NOMO-1 (cell line): ENCODE data around the gene ENO4.
A peak's percentile ranks its signal among the peaks of the same experiment; 100 is the strongest.

Source experiments
- DNase-seq, 2 experiments: peaks; one replicate each; lab custom pipeline; 2025; ENCODE audit not compliant: unreplicated experiment in 2 of 2; lab: John Stamatoyannopoulos, UW

Gene ENO4

DNA sequence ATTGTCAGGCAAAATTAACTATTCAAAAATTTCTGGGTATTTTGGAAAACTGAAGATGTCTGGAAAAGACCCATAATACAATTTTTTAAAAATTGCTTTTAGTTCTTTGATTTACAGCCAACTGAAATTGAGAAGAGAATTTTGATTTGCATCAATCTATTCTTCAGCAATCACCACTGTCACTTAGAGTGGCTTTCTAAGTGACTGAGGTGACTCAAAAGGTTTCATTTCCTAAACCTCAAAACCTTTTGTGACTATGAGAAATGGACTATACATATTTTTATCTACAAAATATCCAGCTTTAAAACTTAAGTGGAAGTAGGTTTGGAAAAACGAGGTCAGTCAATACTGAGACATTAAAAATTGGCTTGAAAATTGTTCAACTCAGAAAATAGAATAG is 60.0 kb downstream of the ENO4 start:
- no peak for DNase-seq

GRCh38 chr10:116910910-116911309 is 61.6 kb downstream of the ENO4 start:
- DNase-seq = no peak

DNA sequence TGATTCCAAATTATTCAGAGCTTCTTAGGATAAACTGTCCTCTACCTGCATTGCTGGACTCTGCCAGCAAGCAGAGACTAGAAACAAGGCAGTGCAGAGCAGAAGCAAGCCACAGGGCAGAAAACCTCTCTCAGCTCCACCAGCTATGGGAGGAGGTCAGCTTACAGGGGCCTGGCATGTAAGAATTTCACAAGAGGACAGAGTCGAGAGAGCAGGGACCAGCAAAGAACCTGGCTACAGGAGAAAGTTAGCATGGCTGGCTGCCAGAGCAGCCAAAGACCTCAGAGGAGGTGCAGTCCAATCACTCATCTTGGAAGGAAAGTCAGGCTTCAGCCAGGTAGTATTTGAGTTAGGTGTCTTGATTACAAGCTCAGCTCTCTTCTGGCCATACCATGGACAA is 62.9 kb downstream of the ENO4 start:
- no peak for DNase-seq

- DNase-seq = no peak
These were observed 64.4 kb downstream of the ENO4 start for GRCh38 chr10:116913695-116914094.

DNA sequence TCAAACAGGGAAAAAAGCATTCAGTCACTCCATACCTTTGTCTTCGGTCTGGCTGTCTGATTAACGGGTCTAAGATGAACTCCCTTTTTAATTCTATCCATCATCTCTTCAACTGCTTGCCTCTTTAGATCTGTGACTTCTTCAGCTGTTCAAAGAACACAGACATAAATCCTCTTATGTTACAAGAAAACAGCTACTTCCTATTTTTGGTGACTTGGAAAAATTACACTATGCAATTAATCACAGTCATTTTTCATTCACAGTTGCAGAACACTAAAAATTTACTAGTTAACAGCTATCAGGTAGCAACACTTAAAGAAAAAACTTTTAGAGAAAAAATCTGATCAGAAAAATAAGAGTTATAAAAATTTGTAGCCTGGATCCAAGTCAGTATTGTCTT is 66.0 kb downstream of the ENO4 start:
- DNase-seq = peak; percentile 35 to 69

- no peak for DNase-seq
These were observed 68.2 kb downstream of the ENO4 start for GRCh38 chr10:116917481-116917880.

DNA sequence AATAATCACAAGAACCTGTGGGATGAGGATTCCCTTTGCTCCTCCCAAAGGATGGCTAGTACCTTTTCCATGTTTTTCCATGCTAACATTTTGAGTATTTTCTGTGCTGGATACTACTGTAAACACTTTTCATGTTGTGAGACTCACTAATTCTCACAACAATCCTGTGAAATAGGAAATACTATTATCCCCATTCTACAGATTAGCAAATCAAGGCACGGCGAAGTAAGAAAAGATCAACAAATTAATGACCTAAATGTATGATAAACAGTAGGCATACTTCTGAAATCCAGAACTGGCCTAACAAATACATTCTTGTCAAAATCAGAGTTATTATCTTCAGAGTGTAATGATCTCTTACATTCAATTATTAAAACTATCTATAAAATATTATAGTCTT is 69.3 kb downstream of the ENO4 start:
- no peak for DNase-seq

GRCh38 chr10:116919164-116919563 is 69.9 kb downstream of the ENO4 start:
- DNase-seq = no peak

- no peak for DNase-seq
These were observed 70.4 kb downstream of the ENO4 start for GRCh38 chr10:116919706-116920105.

DNA sequence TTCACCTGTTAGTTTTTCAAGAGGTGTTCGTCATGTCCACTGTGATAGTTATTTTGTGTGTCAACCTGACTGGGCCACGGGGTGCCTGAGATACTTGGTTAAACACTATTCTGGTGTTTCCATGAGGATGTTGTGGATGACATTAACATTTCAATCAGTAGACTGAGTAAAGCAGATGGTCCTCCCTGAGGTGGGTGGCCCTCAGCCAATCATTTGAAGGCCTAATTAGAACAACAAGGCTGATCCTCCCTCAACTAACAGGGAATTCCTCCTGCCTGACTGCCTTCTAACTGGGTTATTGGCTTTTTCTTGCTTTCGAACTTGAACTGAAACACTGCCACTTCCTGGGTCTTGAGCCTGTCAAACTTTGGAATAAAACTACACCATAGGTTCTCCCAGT is 75.8 kb downstream of the ENO4 start:
- DNase-seq = no peak

DNA sequence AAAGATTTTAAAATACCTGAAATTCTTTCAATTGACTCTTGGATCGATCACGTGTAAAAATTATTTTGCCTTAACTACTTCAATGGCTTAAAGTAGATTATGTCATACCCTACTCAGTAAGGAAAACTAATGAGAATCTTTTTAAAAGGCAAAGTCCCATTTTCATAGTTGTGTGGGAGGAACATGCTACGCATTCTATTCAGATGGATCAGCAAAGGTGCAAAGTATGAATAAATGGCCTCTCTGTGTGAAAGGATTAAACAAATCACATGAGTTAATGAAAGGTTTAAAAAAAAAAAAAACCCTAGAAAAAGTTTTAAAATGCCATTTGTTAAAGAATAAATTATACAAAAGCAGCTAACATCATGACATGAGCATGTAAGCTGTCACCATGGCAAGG is 77.1 kb downstream of the ENO4 start:
- no peak for DNase-seq

DNA sequence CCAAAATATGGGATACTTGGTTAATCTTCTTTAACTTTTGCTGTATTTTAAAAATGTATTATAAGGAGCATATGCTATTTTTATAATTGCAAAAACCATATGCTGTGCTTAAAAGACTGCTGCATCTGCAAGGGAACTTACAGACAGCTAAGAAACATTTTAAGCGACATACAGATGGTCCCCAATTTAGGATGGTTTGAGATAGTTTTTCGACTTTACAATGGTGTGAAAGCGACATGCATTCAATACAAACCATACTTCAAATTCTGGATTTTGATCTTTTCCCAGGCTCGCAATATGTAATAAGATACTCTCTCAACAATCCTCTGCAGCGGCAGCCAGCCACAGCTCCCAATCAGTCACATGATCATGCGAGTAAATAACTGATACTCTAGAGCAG is 82.5 kb downstream of the ENO4 start:
- no peak for DNase-seq
